Measurements from ENCODE around the gene ERO1B.

ERO1B gene

GRCh38 chr1:236275586-236275985 lies 6.2 kb downstream of the ERO1B start:
- Histone ChIP-seq H3K27me3 (ENCODE audit: low read depth, low read length) (no peaks in the 10 kb centered on the region), H3K4me3 (ENCODE audit: low read depth in 1 of 2, low read length in 2 of 2) (no peak overlapping the region), H3K4me1 (ENCODE audit: control insufficient read depth in 1 of 2, insufficient read depth in 2 of 2, low read length in 2 of 2) (peaks cover 0 to 3% of the 10 kb centered on the region in 2 donors), H3K36me3 (ENCODE audit: control insufficient read depth in 1 of 2, insufficient read depth in 2 of 2, low read length in 2 of 2) (no peaks in the 10 kb centered on the region), H3K27ac (ENCODE audit: low read length) (no peak overlapping the region), H3K9me3 (ENCODE audit: control insufficient read depth in 1 of 2, low read length in 2 of 2) (no peaks in the 10 kb centered on the region)

- H3K27me3 ChIP-seq (ENCODE audit: low read depth, low read length): no peaks in the 10 kb centered on the region
- no peaks in the 10 kb centered on the region for H3K36me3 ChIP-seq (ENCODE audit: control insufficient read depth in 1 of 2, insufficient read depth in 2 of 2, low read length in 2 of 2)
- H3K4me1 ChIP-seq (ENCODE audit: control insufficient read depth in 1 of 2, insufficient read depth in 2 of 2, low read length in 2 of 2): no peaks in the 10 kb centered on the region
- H3K27ac ChIP-seq (ENCODE audit: low read length): no peak overlapping the region
- H3K4me3 ChIP-seq (ENCODE audit: low read depth in 1 of 2, low read length in 2 of 2): no peak overlapping the region
- no peaks in the 10 kb centered on the region for H3K9me3 ChIP-seq (ENCODE audit: control insufficient read depth in 1 of 2, low read length in 2 of 2)
Measured at GRCh38 chr1:236275061-236275460, 6.7 kb downstream of the ERO1B start.

- Histone ChIP-seq H3K27ac (ENCODE audit: low read length) (no peak overlapping the region), H3K27me3 (ENCODE audit: low read depth, low read length) (no peaks in the 10 kb centered on the region), H3K4me3 (ENCODE audit: low read depth in 1 of 2, low read length in 2 of 2) (no peak overlapping the region), H3K36me3 (ENCODE audit: control insufficient read depth in 1 of 2, insufficient read depth in 2 of 2, low read length in 2 of 2) (no peaks in the 10 kb centered on the region), H3K4me1 (ENCODE audit: control insufficient read depth in 1 of 2, insufficient read depth in 2 of 2, low read length in 2 of 2) (no peaks in the 10 kb centered on the region), H3K9me3 (ENCODE audit: control insufficient read depth in 1 of 2, low read length in 2 of 2) (no peaks in the 10 kb centered on the region)
Measured at GRCh38 chr1:236273358-236273757, 8.4 kb downstream of the ERO1B start.

- Histone ChIP-seq H3K36me3 (ENCODE audit: control insufficient read depth in 1 of 2, insufficient read depth in 2 of 2, low read length in 2 of 2) (peaks cover 5 to 13% of the 10 kb centered on the region in 2 donors), H3K27me3 (ENCODE audit: low read depth, low read length) (no peaks in the 10 kb centered on the region), H3K9me3 (ENCODE audit: control insufficient read depth in 1 of 2, low read length in 2 of 2) (no peaks in the 10 kb centered on the region), H3K27ac (ENCODE audit: low read length) (no peak overlapping the region), H3K4me1 (ENCODE audit: control insufficient read depth in 1 of 2, insufficient read depth in 2 of 2, low read length in 2 of 2) (no peaks in the 10 kb centered on the region), H3K4me3 (ENCODE audit: low read depth in 1 of 2, low read length in 2 of 2) (no peak overlapping the region)
Measured at GRCh38 chr1:236269439-236269838, 12.3 kb downstream of the ERO1B start.

GRCh38 chr1:236261898-236262297 lies 19.9 kb downstream of the ERO1B start:
- Histone ChIP-seq H3K27ac (ENCODE audit: low read length) (no peak overlapping the region), H3K9me3 (ENCODE audit: control insufficient read depth in 1 of 2, low read length in 2 of 2) (peaks cover 11 to 32% of the 10 kb centered on the region in 2 donors), H3K27me3 (ENCODE audit: low read depth, low read length) (no peaks in the 10 kb centered on the region), H3K4me3 (ENCODE audit: low read depth in 1 of 2, low read length in 2 of 2) (peak overlapping the region in 1 of 2 donors; percentile 0), H3K36me3 (ENCODE audit: control insufficient read depth in 1 of 2, insufficient read depth in 2 of 2, low read length in 2 of 2) (peaks cover 0 to 14% of the 10 kb centered on the region in 2 donors), H3K4me1 (ENCODE audit: control insufficient read depth in 1 of 2, insufficient read depth in 2 of 2, low read length in 2 of 2) (no peaks in the 10 kb centered on the region)

- no peaks in the 10 kb centered on the region for H3K4me1 ChIP-seq (ENCODE audit: control insufficient read depth in 1 of 2, insufficient read depth in 2 of 2, low read length in 2 of 2)
- peaks cover 0 to 11% of the 10 kb centered on the region in 2 donors for H3K36me3 ChIP-seq (ENCODE audit: control insufficient read depth in 1 of 2, insufficient read depth in 2 of 2, low read length in 2 of 2)
- H3K9me3 ChIP-seq (ENCODE audit: control insufficient read depth in 1 of 2, low read length in 2 of 2): peaks cover 11 to 32% of the 10 kb centered on the region in 2 donors
- no peak overlapping the region for H3K27ac ChIP-seq (ENCODE audit: low read length)
- H3K27me3 ChIP-seq (ENCODE audit: low read depth, low read length): no peaks in the 10 kb centered on the region
- H3K4me3 ChIP-seq (ENCODE audit: low read depth in 1 of 2, low read length in 2 of 2): peak overlapping the region in 1 of 2 donors; percentile 0
Measured at GRCh38 chr1:236261033-236261432, 20.7 kb downstream of the ERO1B start.

GRCh38 chr1:236259043-236259442 lies 22.7 kb downstream of the ERO1B start:
- no peak overlapping the region for H3K27ac ChIP-seq (ENCODE audit: low read length)
- peaks cover 0 to 11% of the 10 kb centered on the region in 2 donors for H3K36me3 ChIP-seq (ENCODE audit: control insufficient read depth in 1 of 2, insufficient read depth in 2 of 2, low read length in 2 of 2)
- H3K4me1 ChIP-seq (ENCODE audit: control insufficient read depth in 1 of 2, insufficient read depth in 2 of 2, low read length in 2 of 2): no peaks in the 10 kb centered on the region
- no peaks in the 10 kb centered on the region for H3K27me3 ChIP-seq (ENCODE audit: low read depth, low read length)
- no peak overlapping the region for H3K4me3 ChIP-seq (ENCODE audit: low read depth in 1 of 2, low read length in 2 of 2)
- H3K9me3 ChIP-seq (ENCODE audit: control insufficient read depth in 1 of 2, low read length in 2 of 2): peaks cover 11 to 32% of the 10 kb centered on the region in 2 donors

GRCh38 chr1:236258114-236258622 lies 23.6 kb downstream of the ERO1B start:
- H3K4me3 ChIP-seq (ENCODE audit: low read depth in 1 of 2, low read length in 2 of 2): no peak overlapping the region
- H3K27ac ChIP-seq (ENCODE audit: low read length): no peak overlapping the region
- H3K4me1 ChIP-seq (ENCODE audit: control insufficient read depth in 1 of 2, insufficient read depth in 2 of 2, low read length in 2 of 2): no peaks in the 10 kb centered on the region
- peaks cover 0 to 11% of the 10 kb centered on the region in 2 donors for H3K36me3 ChIP-seq (ENCODE audit: control insufficient read depth in 1 of 2, insufficient read depth in 2 of 2, low read length in 2 of 2)
- peaks cover 11 to 32% of the 10 kb centered on the region in 2 donors for H3K9me3 ChIP-seq (ENCODE audit: control insufficient read depth in 1 of 2, low read length in 2 of 2)
- no peaks in the 10 kb centered on the region for H3K27me3 ChIP-seq (ENCODE audit: low read depth, low read length)

DNA sequence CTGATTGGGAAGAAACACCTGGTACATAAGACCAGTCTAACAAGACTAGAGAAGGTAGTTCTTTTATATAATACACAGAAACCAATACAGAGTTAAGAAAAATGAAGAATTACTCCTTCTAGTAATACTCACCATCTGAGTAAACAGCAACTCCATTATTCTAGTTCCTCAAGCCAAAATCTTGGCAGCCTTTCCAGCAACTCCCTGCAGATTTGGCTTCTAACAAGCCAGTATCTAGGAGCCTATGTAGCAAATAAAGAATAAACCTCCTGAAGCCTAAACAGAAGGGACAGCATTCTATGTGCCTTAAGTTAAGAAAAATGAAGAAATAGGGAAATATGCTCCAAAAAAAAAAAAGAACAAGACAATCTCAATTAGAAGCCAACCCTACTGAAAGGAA lies 24.5 kb downstream of the ERO1B start:
- Histone ChIP-seq H3K27me3 (ENCODE audit: low read depth, low read length) (no peaks in the 10 kb centered on the region), H3K4me1 (ENCODE audit: control insufficient read depth in 1 of 2, insufficient read depth in 2 of 2, low read length in 2 of 2) (no peaks in the 10 kb centered on the region), H3K27ac (ENCODE audit: low read length) (no peak overlapping the region), H3K9me3 (ENCODE audit: control insufficient read depth in 1 of 2, low read length in 2 of 2) (peaks cover 10 to 31% of the 10 kb centered on the region in 2 donors), H3K36me3 (ENCODE audit: control insufficient read depth in 1 of 2, insufficient read depth in 2 of 2, low read length in 2 of 2) (peaks cover 0 to 5% of the 10 kb centered on the region in 2 donors), H3K4me3 (ENCODE audit: low read depth in 1 of 2, low read length in 2 of 2) (no peak overlapping the region)

- no peaks in the 10 kb centered on the region for H3K4me1 ChIP-seq (ENCODE audit: control insufficient read depth in 1 of 2, insufficient read depth in 2 of 2, low read length in 2 of 2)
- no peaks in the 10 kb centered on the region for H3K27me3 ChIP-seq (ENCODE audit: low read depth, low read length)
- no peak overlapping the region for H3K4me3 ChIP-seq (ENCODE audit: low read depth in 1 of 2, low read length in 2 of 2)
- H3K9me3 ChIP-seq (ENCODE audit: control insufficient read depth in 1 of 2, low read length in 2 of 2): peaks cover 8 to 15% of the 10 kb centered on the region in 2 donors
- no peaks in the 10 kb centered on the region for H3K36me3 ChIP-seq (ENCODE audit: control insufficient read depth in 1 of 2, insufficient read depth in 2 of 2, low read length in 2 of 2)
- H3K27ac ChIP-seq (ENCODE audit: low read length): no peak overlapping the region
Measured at GRCh38 chr1:236253918-236254637, 27.7 kb downstream of the ERO1B start.

GRCh38 chr1:236253119-236253518 lies 28.6 kb downstream of the ERO1B start:
- Histone ChIP-seq H3K27ac (ENCODE audit: low read length) (no peak overlapping the region), H3K36me3 (ENCODE audit: control insufficient read depth in 1 of 2, insufficient read depth in 2 of 2, low read length in 2 of 2) (peaks cover 0 to 3% of the 10 kb centered on the region in 2 donors), H3K4me1 (ENCODE audit: control insufficient read depth in 1 of 2, insufficient read depth in 2 of 2, low read length in 2 of 2) (no peaks in the 10 kb centered on the region), H3K27me3 (ENCODE audit: low read depth, low read length) (no peaks in the 10 kb centered on the region), H3K4me3 (ENCODE audit: low read depth in 1 of 2, low read length in 2 of 2) (no peak overlapping the region), H3K9me3 (ENCODE audit: control insufficient read depth in 1 of 2, low read length in 2 of 2) (peaks cover 4 to 7% of the 10 kb centered on the region in 2 donors)

DNA sequence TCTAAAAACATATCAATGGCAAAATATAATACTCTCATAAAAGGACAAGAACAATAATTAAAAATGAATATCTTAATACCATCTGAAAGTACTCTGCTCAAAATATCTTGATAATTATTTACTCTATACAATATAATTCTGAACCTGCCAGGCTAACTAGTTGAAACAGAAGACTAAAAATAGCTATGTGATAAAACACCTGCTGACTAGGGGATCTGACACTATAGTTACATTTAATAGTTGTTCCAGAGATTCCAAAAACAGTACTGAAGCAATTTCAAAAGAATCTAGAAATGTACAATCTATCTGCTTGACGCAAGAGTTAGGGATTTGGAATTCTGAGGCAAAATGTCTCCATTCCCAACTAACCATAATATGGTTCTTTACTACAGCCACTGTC lies 30.2 kb downstream of the ERO1B start:
- H3K4me3 ChIP-seq (ENCODE audit: low read depth in 1 of 2, low read length in 2 of 2): no peak overlapping the region
- H3K4me1 ChIP-seq (ENCODE audit: control insufficient read depth in 1 of 2, insufficient read depth in 2 of 2, low read length in 2 of 2): no peaks in the 10 kb centered on the region
- no peaks in the 10 kb centered on the region for H3K9me3 ChIP-seq (ENCODE audit: control insufficient read depth in 1 of 2, low read length in 2 of 2)
- H3K36me3 ChIP-seq (ENCODE audit: control insufficient read depth in 1 of 2, insufficient read depth in 2 of 2, low read length in 2 of 2): peaks cover 0 to 4% of the 10 kb centered on the region in 2 donors
- no peak overlapping the region for H3K27ac ChIP-seq (ENCODE audit: low read length)
- H3K27me3 ChIP-seq (ENCODE audit: low read depth, low read length): no peaks in the 10 kb centered on the region
